ENCODE measurements around the gene GATA1. TPM values are rescaled to one million over a fixed set of nuclear protein-coding genes. Genes with fewer than 3 reads are reported as not detected.

Gene GATA1
- total RNA-seq, 1 experiment from 2014 or later: 0.23 TPM

- TF ChIP-seq SIN3A (IDR thresholded peaks at IDR 0.05; ENCODE audit: borderline replicate concordance, insufficient read depth, low read depth, low read length) (no peak), REST (IDR thresholded peaks at IDR 0.05; ENCODE audit: insufficient read depth in 1 of 2, low read depth in 2 of 2, low read length in 1 of 2) (no peak), TCF7L2 (IDR thresholded peaks at IDR 0.05; ENCODE audit: low read depth, low read length) (no peak), CTCF (IDR thresholded peaks at IDR 0.05) (no peak), POLR2AphosphoS5 (IDR thresholded peaks at IDR 0.05; ENCODE audit: low read depth, low read length) (no peak)
- in situ Hi-C loops (cut with HindIII; ENCODE audit: low pct_unique_long_range_greater_than_20kb, low sequenced_read_pairs) (no loop called here), intact Hi-C loops (cut with micrococcal nuclease; ENCODE audit: unreplicated experiment) (no loop called here)
- Histone ChIP-seq H3K36me3 (ENCODE audit: control insufficient read depth, insufficient read depth, low read length) (no peaks in the 10 kb centered on the region), H3K4me3 (ENCODE audit: low read depth in 2 of 2, low read length in 2 of 2) (no peak overlapping the region), H3K9me3 (ENCODE audit: control insufficient read depth, insufficient read depth, low read depth, low read length) (no peaks in the 10 kb centered on the region), H3K4me1 (ENCODE audit: control insufficient read depth, insufficient read depth, low read length) (no peaks in the 10 kb centered on the region), H3K27ac (ENCODE audit: low read length) (no peak overlapping the region), H3K27me3 (ENCODE audit: control insufficient read depth, insufficient read depth, low read length) (no peaks in the 10 kb centered on the region)
- POLR2A ChIA-PET: no interaction called here
- DNase-seq (ENCODE audit: low read depth, low spot score): no peak
- ATAC-seq: no peak
- CTCF ChIA-PET: no interaction called here
- no TSS peak for BruUV-seq (replicated peaks)
Measured at GRCh38 chrX:48770296-48770695, 16.1 kb upstream of the GATA1 start.

GRCh38 chrX:48772602-48773001 is 13.8 kb upstream of the GATA1 start:
- no TSS peak for BruUV-seq (replicated peaks)
- DNase-seq (ENCODE audit: low read depth, low spot score): no peak
- in situ Hi-C loops (cut with HindIII; ENCODE audit: low pct_unique_long_range_greater_than_20kb, low sequenced_read_pairs): no loop called here
- ChIA-PET CTCF (no interaction called here), POLR2A (interaction anchor here (0.6 kb wide), 1 partner anchor 30 kb away, joined by 13 read pairs; no protein-coding TSS in a partner anchor)
- Histone ChIP-seq H3K27me3 (ENCODE audit: control insufficient read depth, insufficient read depth, low read length) (no peaks in the 10 kb centered on the region), H3K36me3 (ENCODE audit: control insufficient read depth, insufficient read depth, low read length) (no peaks in the 10 kb centered on the region), H3K27ac (ENCODE audit: low read length) (no peak overlapping the region), H3K4me3 (ENCODE audit: low read depth in 2 of 2, low read length in 2 of 2) (no peak overlapping the region), H3K4me1 (ENCODE audit: control insufficient read depth, insufficient read depth, low read length) (no peaks in the 10 kb centered on the region), H3K9me3 (ENCODE audit: control insufficient read depth, insufficient read depth, low read depth, low read length) (no peaks in the 10 kb centered on the region)
- TF ChIP-seq REST (IDR thresholded peaks at IDR 0.05; ENCODE audit: insufficient read depth in 1 of 2, low read depth in 2 of 2, low read length in 1 of 2): no peak
- no peak for TF ChIP-seq TCF7L2 (IDR thresholded peaks at IDR 0.05; ENCODE audit: low read depth, low read length)
- TF ChIP-seq SIN3A (IDR thresholded peaks at IDR 0.05; ENCODE audit: borderline replicate concordance, insufficient read depth, low read depth, low read length): no peak
- no peak for TF ChIP-seq POLR2AphosphoS5 (IDR thresholded peaks at IDR 0.05; ENCODE audit: low read depth, low read length)
- TF ChIP-seq CTCF (IDR thresholded peaks at IDR 0.05): no peak
- ATAC-seq: no peak
- intact Hi-C loops (cut with micrococcal nuclease; ENCODE audit: unreplicated experiment): no loop called here
